ENCODE data around the gene EXOC4. TPM values are rescaled to one million over a fixed set of nuclear protein-coding genes. Genes with fewer than 3 reads are reported as not detected.

The EXOC4 gene
- total and polyA plus RNA-seq, 2 of the 8 experiments (the other 6 are each of a cell fraction or from before 2014, with no cell fraction given): 27.0 to 67.3 TPM

GRCh38 chr7:133815611-133816210, 562.8 kb downstream of the EXOC4 start (continued):
- TF ChIP-seq CHD7 (IDR thresholded peaks at IDR 0.05; ENCODE audit: insufficient replicate concordance, low read length) (no peak), CHD2 (IDR thresholded peaks at IDR 0.05; ENCODE audit: low read length) (no peak), FOSL1 (IDR thresholded peaks at IDR 0.05; ENCODE audit: insufficient read depth, low read depth, low read length) (no peak), NRF1 (IDR thresholded peaks at IDR 0.05; ENCODE audit: low read depth, low read length) (no peak), POLR2AphosphoS5 (IDR thresholded peaks at IDR 0.05; ENCODE audit: low read depth, low read length) (no peak), TCF12 (IDR thresholded peaks at IDR 0.05; ENCODE audit: low read depth, low read length) (no peak), SIX5 (IDR thresholded peaks at IDR 0.05; ENCODE audit: low read depth, low read length) (no peak), HDAC2 (IDR thresholded peaks at IDR 0.05; ENCODE audit: borderline replicate concordance in 1 of 2, low read depth in 2 of 2, low read length in 2 of 2) (no peak), SIN3A (conservative IDR thresholded peaks at IDR 0.05 in 1 of 2, IDR thresholded peaks at IDR 0.05 in 1 of 2; ENCODE audit: low read depth in 1 of 2, low read length in 2 of 2) (no peak), RAD21 (IDR thresholded peaks at IDR 0.05 in 1 of 2, conservative IDR thresholded peaks at IDR 0.05 in 1 of 2; ENCODE audit: low read depth in 2 of 2, low read length in 2 of 2) (no peak), CHD1 (IDR thresholded peaks at IDR 0.05; ENCODE audit: low read depth, low read length) (no peak)
